ENCODE data around the gene CFAP221. TPM values are rescaled to one million over a fixed set of nuclear protein-coding genes. Genes with fewer than 3 reads are reported as not detected.

The CFAP221 gene
- total RNA-seq, 5 donors from 2014 or later (not counting 1 experiment from before 2014, with no cell fraction given), result not detected

DNA sequence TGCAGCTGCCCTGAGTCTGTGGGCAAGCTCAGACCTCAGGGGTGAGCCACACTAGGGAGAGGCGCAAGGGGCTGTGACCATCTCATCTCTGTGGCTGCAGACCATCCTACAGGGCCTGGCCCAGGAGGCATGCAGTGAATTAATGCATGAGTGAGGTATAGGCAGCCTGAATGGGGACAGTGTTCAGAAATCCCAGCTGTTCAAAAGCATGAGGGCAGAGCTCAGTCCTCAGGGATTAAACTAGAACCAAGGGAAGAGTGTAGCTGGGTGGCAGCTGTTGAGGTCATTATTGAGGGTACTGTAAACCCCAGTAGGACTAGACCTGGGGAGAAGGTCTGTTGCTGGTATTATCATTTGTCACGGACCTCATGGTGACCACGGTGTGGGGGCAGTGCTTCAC lies 151.8 kb downstream of the CFAP221 start:
- ChIA-PET POLR2A (no interaction called here), CTCF (no interaction called here)
- DNase-seq (no peak), ATAC-seq (replicated peaks in 1 of 4) (no peak)
- peaks cover 0 to 13% of the 10 kb centered on the region in 2 experiments for H3K27me3 ChIP-seq (replicated peaks in 1 of 2; ENCODE audit: control insufficient read depth in 2 of 2, extremely low read depth in 1 of 2, insufficient read depth in 2 of 2, low read length in 1 of 2)
- peak overlapping the region; percentile 61 to 72 for H3K27ac Mint-ChIP-seq
- no peaks in the 10 kb centered on the region for H3K9me3 Mint-ChIP-seq
- no peak overlapping the region for H3K27ac ChIP-seq (ENCODE audit: low read length)
- H3K4me3 Mint-ChIP-seq, result peak overlapping the region in 1 of 3 donors; percentile 78
- H3K36me3 ChIP-seq (ENCODE audit: control insufficient read depth in 2 of 2, extremely low read depth in 1 of 2, insufficient read depth in 1 of 2, low read length in 1 of 2), result no peaks in the 10 kb centered on the region
- no peaks in the 10 kb centered on the region for H3K36me3 Mint-ChIP-seq
- H3K4me1 ChIP-seq (ENCODE audit: control insufficient read depth in 1 of 2, extremely low read depth in 1 of 2, insufficient read depth in 2 of 2, low read length in 2 of 2), result peaks cover 44 to 51% of the 10 kb centered on the region in 2 experiments
- peaks cover 43 to 56% (median 46%) of the 10 kb centered on the region in 3 donors for H3K4me1 Mint-ChIP-seq
- H3K4me3 ChIP-seq (ENCODE audit: control insufficient read depth in 1 of 2, extremely low read depth in 1 of 2, low read length in 1 of 2), result peak overlapping the region in 1 of 2 donors; percentile 60
- WGBS (ENCODE audit: insufficient coverage), result 100% methylated on average over 1 of the region's 3 CpGs
- peaks cover 0 to 3% of the 10 kb centered on the region in 2 donors for H3K27me3 Mint-ChIP-seq
- no peaks in the 10 kb centered on the region for H3K9me3 ChIP-seq

- Histone ChIP-seq H3K4me3 (ENCODE audit: control insufficient read depth in 1 of 2, extremely low read depth in 1 of 2, low read length in 1 of 2) (peak overlapping the region in 1 of 2 donors; percentile 25), H3K27ac (ENCODE audit: low read length) (no peak overlapping the region), H3K36me3 (ENCODE audit: control insufficient read depth in 2 of 2, extremely low read depth in 1 of 2, insufficient read depth in 1 of 2, low read length in 1 of 2) (no peaks in the 10 kb centered on the region), H3K4me1 (ENCODE audit: control insufficient read depth in 1 of 2, extremely low read depth in 1 of 2, insufficient read depth in 2 of 2, low read length in 2 of 2) (peaks cover 44 to 51% of the 10 kb centered on the region in 2 experiments), H3K9me3 (no peaks in the 10 kb centered on the region), H3K27me3 (replicated peaks in 1 of 2; ENCODE audit: control insufficient read depth in 2 of 2, extremely low read depth in 1 of 2, insufficient read depth in 2 of 2, low read length in 1 of 2) (peaks cover 0 to 13% of the 10 kb centered on the region in 2 experiments)
- Mint-ChIP-seq H3K27ac (peak overlapping the region; percentile 34 to 61), H3K27me3 (peaks cover 0 to 6% of the 10 kb centered on the region in 2 donors), H3K4me3 (peak overlapping the region in 1 of 3 donors; percentile 78), H3K36me3 (no peaks in the 10 kb centered on the region), H3K4me1 (peaks cover 43 to 56% (median 46%) of the 10 kb centered on the region in 3 donors), H3K9me3 (no peaks in the 10 kb centered on the region)
- CTCF ChIA-PET, result no interaction called here
- DNase-seq (no peak), ATAC-seq (replicated peaks in 1 of 4) (no peak)
- 81% methylated on average over 6 of the region's 6 CpGs for WGBS (ENCODE audit: insufficient coverage)
- POLR2A ChIA-PET, result no interaction called here
Observed at GRCh38 chr2:119696494-119697030, 152.3 kb downstream of the CFAP221 start.

DNA sequence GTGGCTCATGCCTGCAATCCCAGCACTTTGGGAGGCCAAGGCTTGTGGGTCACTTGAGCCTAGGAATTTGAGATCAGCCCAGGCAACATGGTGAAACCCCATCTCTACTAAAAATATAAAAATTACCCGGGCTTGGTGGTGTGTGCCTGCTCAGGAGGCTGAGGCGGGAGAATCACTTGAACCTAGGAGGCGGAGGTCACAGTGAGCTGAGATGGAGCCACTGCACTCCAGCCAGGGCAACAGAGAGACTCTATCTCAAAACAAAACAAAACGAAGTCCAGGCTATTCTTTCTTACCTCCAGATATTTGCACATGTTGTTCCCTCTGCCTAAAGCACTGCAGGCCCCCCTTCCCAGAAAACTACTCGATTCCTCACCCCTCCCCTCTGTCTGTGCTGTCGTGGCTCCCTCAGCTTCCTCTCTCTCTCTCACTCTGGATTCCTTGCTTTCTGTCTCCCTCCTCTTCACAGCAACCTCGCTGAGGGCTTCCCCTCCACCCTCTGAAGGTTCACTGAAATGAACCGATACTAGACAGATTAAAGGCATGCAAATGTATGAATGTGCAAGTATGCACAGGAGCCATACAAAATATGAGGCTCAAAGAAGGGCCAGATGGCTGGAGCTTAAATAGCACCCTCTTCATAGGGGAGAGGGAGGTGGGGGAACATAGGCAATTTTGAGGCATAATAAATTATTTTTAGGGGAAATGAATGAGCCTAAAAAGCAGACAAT lies 153.2 kb downstream of the CFAP221 start:
- POLR2A ChIA-PET, result interaction anchor here in 1 of 2 donors (0.6 kb wide), 1 partner anchor 61 kb away, joined by 3 read pairs; no protein-coding TSS in a partner anchor
- Histone ChIP-seq H3K4me3 (ENCODE audit: control insufficient read depth in 1 of 2, extremely low read depth in 1 of 2, low read length in 1 of 2) (peak overlapping the region in 1 of 2 donors; percentile 29), H3K36me3 (ENCODE audit: control insufficient read depth in 2 of 2, extremely low read depth in 1 of 2, insufficient read depth in 1 of 2, low read length in 1 of 2) (no peaks in the 10 kb centered on the region), H3K27ac (ENCODE audit: low read length) (no peak overlapping the region), H3K9me3 (no peaks in the 10 kb centered on the region), H3K27me3 (replicated peaks in 1 of 2; ENCODE audit: control insufficient read depth in 2 of 2, extremely low read depth in 1 of 2, insufficient read depth in 2 of 2, low read length in 1 of 2) (peaks cover 0 to 15% of the 10 kb centered on the region in 2 experiments), H3K4me1 (ENCODE audit: control insufficient read depth in 1 of 2, extremely low read depth in 1 of 2, insufficient read depth in 2 of 2, low read length in 2 of 2) (peaks cover 44 to 51% of the 10 kb centered on the region in 2 experiments)
- Mint-ChIP-seq H3K4me1 (peaks cover 43 to 56% (median 46%) of the 10 kb centered on the region in 3 donors), H3K36me3 (no peaks in the 10 kb centered on the region), H3K4me3 (peak overlapping the region in 1 of 3 donors; percentile 63), H3K27ac (peak overlapping the region; percentile 87), H3K9me3 (no peaks in the 10 kb centered on the region), H3K27me3 (peaks cover 0 to 7% of the 10 kb centered on the region in 2 donors)
- 0% methylated on average over 3 of the region's 8 CpGs for WGBS (ENCODE audit: insufficient coverage)
- DNase-seq, result peak in 4 of 35 experiments; percentile 11 to 38 (median 15)
- peak in 3 of 4 experiments; percentile 26 to 76 (median 44) for ATAC-seq (replicated peaks in 1 of 4)
- CTCF ChIA-PET, result interaction anchor here in 1 of 2 donors (0.9 kb wide), 1 partner anchor 11 kb away, joined by 3 read pairs; no protein-coding TSS in a partner anchor

- DNase-seq (no peak), ATAC-seq (replicated peaks in 1 of 4) (peak in 1 of 4 experiments; percentile 28)
- H3K27me3 Mint-ChIP-seq, result peaks cover 0 to 7% of the 10 kb centered on the region in 2 donors
- CTCF ChIA-PET, result interaction anchor here in 1 of 2 donors (0.9 kb wide), 1 partner anchor 11 kb away, joined by 3 read pairs; no protein-coding TSS in a partner anchor
- H3K36me3 Mint-ChIP-seq, result no peaks in the 10 kb centered on the region
- Histone ChIP-seq H3K4me1 (ENCODE audit: control insufficient read depth in 1 of 2, extremely low read depth in 1 of 2, insufficient read depth in 2 of 2, low read length in 2 of 2) (peaks cover 44 to 57% of the 10 kb centered on the region in 2 experiments), H3K9me3 (no peaks in the 10 kb centered on the region), H3K27ac (ENCODE audit: low read length) (no peak overlapping the region), H3K36me3 (ENCODE audit: control insufficient read depth in 2 of 2, extremely low read depth in 1 of 2, insufficient read depth in 1 of 2, low read length in 1 of 2) (no peaks in the 10 kb centered on the region), H3K4me3 (ENCODE audit: control insufficient read depth in 1 of 2, extremely low read depth in 1 of 2, low read length in 1 of 2) (peak overlapping the region in 1 of 2 donors; percentile 29), H3K27me3 (replicated peaks in 1 of 2; ENCODE audit: control insufficient read depth in 2 of 2, extremely low read depth in 1 of 2, insufficient read depth in 2 of 2, low read length in 1 of 2) (peaks cover 0 to 15% of the 10 kb centered on the region in 2 experiments)
- H3K27ac Mint-ChIP-seq, result peak overlapping the region; percentile 87
- peak overlapping the region; percentile 28 to 63 (median 34) for H3K4me3 Mint-ChIP-seq
- peaks cover 46 to 62% (median 52%) of the 10 kb centered on the region in 3 donors for H3K4me1 Mint-ChIP-seq
- no peaks in the 10 kb centered on the region for H3K9me3 Mint-ChIP-seq
- POLR2A ChIA-PET, result no interaction called here
- no CpG with 5 or more reads among the region's 3 CpGs for WGBS (ENCODE audit: insufficient coverage)
Observed at GRCh38 chr2:119698246-119698645, 154.0 kb downstream of the CFAP221 start.

DNA sequence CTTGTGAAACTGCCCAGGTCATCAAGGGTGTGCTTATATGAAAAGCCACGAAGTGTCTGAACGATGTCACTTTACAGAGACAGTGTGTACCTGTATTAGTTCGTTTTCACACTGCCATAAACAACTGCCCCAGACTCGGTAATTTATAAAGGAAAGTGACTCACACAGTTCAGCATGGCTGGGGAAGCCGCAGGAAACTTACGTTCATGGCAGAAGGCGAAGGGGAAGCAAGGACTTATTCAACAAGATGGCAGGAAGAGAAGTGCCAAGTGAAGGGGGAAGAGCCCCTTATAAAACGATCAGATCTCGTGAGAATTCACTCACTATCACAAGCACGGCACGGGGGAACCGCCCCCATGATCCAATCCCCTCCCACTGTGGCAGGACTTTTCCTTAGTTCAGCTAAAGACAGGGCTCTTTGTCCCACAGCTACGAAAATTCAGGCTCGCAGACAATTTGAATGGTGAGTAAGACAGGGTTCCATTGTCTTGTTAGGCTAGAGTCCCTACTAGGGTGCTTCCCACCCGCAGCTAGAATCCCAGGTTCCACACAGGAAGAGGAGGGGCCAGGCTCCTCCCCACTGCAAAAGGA lies 154.9 kb downstream of the CFAP221 start:
- Mint-ChIP-seq H3K4me1 (peaks cover 47 to 55% (median 54%) of the 10 kb centered on the region in 3 donors), H3K9me3 (no peaks in the 10 kb centered on the region), H3K4me3 (no peak overlapping the region), H3K27me3 (peaks cover 0 to 7% of the 10 kb centered on the region in 2 donors), H3K36me3 (no peaks in the 10 kb centered on the region), H3K27ac (peak overlapping the region; percentile 44 to 61)
- ATAC-seq (replicated peaks in 1 of 4), result no peak
- CTCF ChIA-PET, result no interaction called here
- 30% methylated on average over 2 of the region's 15 CpGs for WGBS (ENCODE audit: insufficient coverage)
- POLR2A ChIA-PET, result no interaction called here
- Histone ChIP-seq H3K9me3 (no peaks in the 10 kb centered on the region), H3K36me3 (ENCODE audit: control insufficient read depth in 2 of 2, extremely low read depth in 1 of 2, insufficient read depth in 1 of 2, low read length in 1 of 2) (no peaks in the 10 kb centered on the region), H3K27me3 (replicated peaks in 1 of 2; ENCODE audit: control insufficient read depth in 2 of 2, extremely low read depth in 1 of 2, insufficient read depth in 2 of 2, low read length in 1 of 2) (peaks cover 0 to 15% of the 10 kb centered on the region in 2 experiments), H3K27ac (ENCODE audit: low read length) (no peak overlapping the region), H3K4me3 (ENCODE audit: control insufficient read depth in 1 of 2, extremely low read depth in 1 of 2, low read length in 1 of 2) (no peak overlapping the region), H3K4me1 (ENCODE audit: control insufficient read depth in 1 of 2, extremely low read depth in 1 of 2, insufficient read depth in 2 of 2, low read length in 2 of 2) (peaks cover 40 to 60% of the 10 kb centered on the region in 2 experiments)
- no peak for DNase-seq

DNA sequence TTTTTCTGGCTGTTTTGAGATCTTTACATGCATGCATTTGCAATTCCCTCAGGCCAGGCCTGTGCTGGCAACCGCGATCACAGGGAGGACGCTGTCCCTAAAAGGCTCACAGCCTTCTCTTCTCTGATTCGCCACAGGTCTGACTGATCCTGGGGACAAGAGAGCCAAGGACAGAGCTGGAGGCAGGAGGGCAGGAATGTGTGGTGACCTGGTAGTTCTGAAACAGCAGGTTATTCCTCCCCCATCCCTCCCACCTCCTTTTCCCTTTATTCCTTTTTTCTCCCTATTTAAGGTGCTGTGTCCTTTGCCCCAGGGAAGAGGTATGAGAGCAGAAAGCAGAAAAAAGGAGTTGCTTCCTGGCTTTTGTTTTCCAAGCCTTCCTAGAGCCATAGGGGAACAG lies 156.6 kb downstream of the CFAP221 start:
- H3K4me3 Mint-ChIP-seq, result no peak overlapping the region
- no peak overlapping the region for H3K27ac ChIP-seq (ENCODE audit: low read length)

More for the DNA sequence above, 156.6 kb downstream of the CFAP221 start:
- Histone ChIP-seq H3K4me3 (ENCODE audit: control insufficient read depth in 1 of 2, extremely low read depth in 1 of 2, low read length in 1 of 2) (no peak overlapping the region), H3K4me1 (ENCODE audit: control insufficient read depth in 1 of 2, extremely low read depth in 1 of 2, insufficient read depth in 2 of 2, low read length in 2 of 2) (peaks cover 25 to 45% of the 10 kb centered on the region in 2 experiments), H3K36me3 (ENCODE audit: control insufficient read depth in 2 of 2, extremely low read depth in 1 of 2, insufficient read depth in 1 of 2, low read length in 1 of 2) (no peaks in the 10 kb centered on the region), H3K27me3 (replicated peaks in 1 of 2; ENCODE audit: control insufficient read depth in 2 of 2, extremely low read depth in 1 of 2, insufficient read depth in 2 of 2, low read length in 1 of 2) (peaks cover 0 to 9% of the 10 kb centered on the region in 2 experiments), H3K9me3 (no peaks in the 10 kb centered on the region)
- POLR2A ChIA-PET, result no interaction called here
- Mint-ChIP-seq H3K27ac (no peak overlapping the region), H3K36me3 (peaks cover 10% of the 10 kb centered on the region), H3K4me1 (peaks cover 32 to 48% (median 37%) of the 10 kb centered on the region in 3 donors), H3K9me3 (no peaks in the 10 kb centered on the region), H3K27me3 (peaks cover 0 to 7% of the 10 kb centered on the region in 2 donors)
- no CpG with 5 or more reads among the region's 4 CpGs for WGBS (ENCODE audit: insufficient coverage)
- CTCF ChIA-PET, result interaction anchor here in 1 of 2 donors (1.3 kb wide), 1 partner anchor 476 kb away, joined by 3 read pairs; no protein-coding TSS in a partner anchor
- ATAC-seq (replicated peaks in 1 of 4) (no peak), DNase-seq (no peak)
